GM12874 (cell line): Measurements from ENCODE around the gene MLLT3.

Experiments used
- TF ChIP-seq, protein P1 (sequence below): IDR thresholded peaks from 2 replicates; pipeline ENCODE4 v1.5.1; 2011; ENCODE audit warnings: low read depth, mild to moderate bottlenecking, control low read depth, low read length, moderate library complexity; ENCODE audit not compliant: insufficient read depth

The MLLT3 gene

DNA sequence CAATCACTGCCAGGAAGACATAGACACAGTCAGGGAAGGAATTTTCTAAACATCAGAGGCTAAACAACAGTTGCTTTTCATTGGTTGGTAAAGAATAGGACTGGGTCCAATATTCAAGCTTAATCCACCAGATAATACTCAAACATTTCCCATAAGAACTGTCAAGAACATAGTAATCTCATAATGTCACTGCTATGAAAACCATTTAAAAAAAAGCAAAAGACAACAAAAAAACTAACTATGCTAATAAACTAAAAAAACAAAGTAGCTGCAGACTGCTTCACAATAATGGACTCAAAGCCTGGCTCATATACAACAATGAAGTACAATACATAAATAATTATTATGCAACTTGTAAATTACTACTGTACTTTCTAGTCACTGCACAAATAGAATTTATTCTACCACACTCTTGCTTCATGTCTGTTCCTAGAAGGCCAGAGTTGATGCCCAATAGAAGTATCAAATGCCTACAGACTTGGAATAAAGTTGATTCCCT lies 148.7 kb downstream of the MLLT3 start:
- TF ChIP-seq, protein P1, sequence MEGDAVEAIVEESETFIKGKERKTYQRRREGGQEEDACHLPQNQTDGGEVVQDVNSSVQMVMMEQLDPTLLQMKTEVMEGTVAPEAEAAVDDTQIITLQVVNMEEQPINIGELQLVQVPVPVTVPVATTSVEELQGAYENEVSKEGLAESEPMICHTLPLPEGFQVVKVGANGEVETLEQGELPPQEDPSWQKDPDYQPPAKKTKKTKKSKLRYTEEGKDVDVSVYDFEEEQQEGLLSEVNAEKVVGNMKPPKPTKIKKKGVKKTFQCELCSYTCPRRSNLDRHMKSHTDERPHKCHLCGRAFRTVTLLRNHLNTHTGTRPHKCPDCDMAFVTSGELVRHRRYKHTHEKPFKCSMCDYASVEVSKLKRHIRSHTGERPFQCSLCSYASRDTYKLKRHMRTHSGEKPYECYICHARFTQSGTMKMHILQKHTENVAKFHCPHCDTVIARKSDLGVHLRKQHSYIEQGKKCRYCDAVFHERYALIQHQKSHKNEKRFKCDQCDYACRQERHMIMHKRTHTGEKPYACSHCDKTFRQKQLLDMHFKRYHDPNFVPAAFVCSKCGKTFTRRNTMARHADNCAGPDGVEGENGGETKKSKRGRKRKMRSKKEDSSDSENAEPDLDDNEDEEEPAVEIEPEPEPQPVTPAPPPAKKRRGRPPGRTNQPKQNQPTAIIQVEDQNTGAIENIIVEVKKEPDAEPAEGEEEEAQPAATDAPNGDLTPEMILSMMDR: no peak

DNA sequence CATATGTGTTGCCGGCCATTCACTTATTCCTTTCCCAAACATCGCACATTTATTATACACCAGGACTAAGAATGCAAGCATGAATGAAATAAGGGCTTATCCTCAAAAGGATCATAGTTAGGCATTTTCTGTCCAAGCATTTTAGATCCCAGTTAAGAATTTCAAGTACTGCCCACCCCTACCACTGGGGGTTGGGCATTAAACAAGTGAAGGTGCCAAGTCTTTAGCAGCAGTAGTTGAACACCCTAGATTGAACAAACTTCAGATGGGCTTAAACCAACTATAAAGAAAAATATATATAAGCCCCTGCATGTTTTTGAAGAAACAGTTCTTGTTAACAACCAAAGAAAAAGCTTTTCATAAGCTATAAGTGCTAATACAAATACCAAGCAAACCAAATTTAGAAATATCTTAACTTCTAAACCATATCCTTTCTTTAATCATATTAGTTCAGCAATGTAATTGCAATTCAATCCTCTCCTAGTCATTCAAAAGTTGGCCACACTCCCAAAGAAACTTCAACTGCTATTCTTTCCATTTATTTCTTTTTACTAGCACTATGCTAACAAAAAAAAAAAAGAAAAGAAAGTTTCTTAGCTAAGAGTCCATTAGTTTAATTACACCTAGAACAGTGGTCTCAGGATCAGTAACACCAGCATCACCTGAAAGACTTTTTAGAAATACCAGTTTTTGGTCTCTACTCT lies 149.8 kb downstream of the MLLT3 start:
- TF ChIP-seq, protein P1: no peak

DNA sequence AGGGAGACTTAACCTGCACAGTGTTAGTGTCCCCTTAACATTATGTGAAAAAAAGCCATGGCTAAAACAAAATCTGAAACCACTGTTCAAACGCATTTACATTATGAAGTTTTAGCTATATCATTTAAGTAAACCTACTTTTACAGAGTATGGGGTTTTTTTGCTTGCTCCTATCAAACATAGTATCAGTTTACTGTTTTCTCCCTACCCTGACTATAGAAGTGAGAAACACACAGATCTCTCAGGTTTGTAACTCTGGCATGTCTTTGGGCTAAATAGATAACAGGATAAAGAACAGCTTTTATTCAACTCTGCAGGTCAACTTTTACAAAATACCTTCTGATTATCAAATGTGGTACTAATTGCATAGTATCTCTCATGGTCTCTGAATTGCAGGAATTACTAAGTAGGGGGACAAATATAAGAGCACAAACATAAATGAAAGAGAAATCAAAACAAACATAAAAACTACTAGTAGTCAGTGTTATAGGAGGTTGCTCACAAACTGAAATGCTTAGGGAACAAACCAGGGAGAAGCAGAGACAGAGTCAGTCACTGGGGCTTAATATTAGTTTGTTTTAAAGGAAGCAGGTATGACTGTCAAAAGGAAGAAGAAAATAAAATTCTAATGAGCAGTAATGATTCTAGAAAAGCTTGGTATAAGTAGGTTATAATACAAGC lies 155.8 kb downstream of the MLLT3 start:
- TF ChIP-seq, protein P1: no peak

DNA sequence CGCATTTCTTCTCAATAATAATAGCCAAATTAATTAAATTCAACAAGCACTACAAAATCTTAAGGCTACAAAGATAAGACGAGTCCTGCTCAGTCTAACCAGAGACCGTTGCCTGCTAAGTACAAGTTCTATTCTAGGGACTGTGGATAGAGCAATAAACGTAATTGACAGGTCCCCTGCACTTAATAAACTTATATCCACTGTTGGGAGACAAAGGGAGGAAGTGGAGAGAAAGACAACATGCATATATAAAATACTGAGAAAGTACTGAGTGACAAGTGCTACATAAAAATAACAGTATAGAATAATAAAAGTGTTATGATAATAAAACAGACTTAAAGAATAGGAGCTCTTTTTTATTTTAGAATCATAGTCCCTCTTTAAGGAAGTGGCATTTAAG lies 158.1 kb downstream of the MLLT3 start:
- TF ChIP-seq, protein P1: no peak

DNA sequence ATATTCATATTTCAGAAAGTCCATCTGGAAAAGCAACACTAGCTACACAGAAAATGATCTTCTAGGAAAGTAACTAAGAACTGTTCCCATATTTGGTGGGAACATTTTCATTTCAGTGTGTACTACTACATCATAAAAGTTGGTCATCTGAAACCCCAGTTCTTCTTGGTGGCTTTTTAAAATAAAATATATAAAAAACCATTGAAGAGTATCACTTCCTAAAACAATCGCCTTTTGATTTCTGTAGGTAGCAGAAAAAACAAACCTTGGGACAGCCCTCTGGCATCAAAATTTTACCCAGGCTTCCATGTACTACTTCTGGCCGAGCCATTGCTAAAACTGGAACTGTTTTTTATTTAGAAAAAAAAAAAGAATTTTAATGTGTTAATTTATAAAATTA lies 158.5 kb downstream of the MLLT3 start:
- TF ChIP-seq, protein P1: no peak

DNA sequence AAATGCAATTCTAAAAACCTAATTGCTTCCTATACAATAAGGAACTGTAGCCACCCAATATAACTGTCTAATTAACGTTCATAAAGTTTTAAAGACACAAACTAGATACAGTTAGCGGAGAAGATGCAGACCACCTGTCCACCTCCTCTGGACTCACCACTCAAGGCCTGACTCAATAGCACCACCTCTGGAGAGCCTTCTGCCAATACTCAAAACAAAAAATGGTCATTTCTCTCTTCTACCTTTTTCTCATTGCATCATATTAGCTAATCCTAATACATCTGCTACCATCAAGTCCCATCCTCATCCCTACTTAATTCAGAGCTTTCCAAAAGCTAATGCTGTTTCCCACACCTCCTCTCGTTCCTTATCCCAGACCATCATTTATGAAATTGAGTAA lies 159.9 kb downstream of the MLLT3 start:
- TF ChIP-seq, protein P1: 0 out of 2 replicates have a peak, but pooled peaks have one; percentile 4

DNA sequence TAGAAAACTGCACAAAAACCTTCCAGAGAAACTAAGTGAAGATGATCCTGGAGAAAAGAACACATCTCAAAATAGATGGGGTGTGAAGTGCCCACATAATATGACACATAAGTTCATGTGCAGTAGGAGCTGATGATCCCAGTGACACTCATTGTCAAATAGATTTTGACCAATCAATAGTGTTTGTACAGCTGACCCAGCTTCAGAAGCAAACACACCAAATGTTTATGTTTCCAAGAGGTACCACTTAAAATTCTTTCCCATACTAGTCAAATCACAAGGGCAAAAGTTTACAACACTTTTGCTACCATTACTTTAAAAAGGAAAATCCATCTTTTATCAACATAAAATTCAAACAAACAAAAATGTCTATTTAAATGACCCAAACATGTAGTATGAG lies 175.0 kb downstream of the MLLT3 start:
- TF ChIP-seq, protein P1: no peak
